GM08714 (cell line): ENCODE measurements around the gene ISX.

Source experiments
- H3K4me3 ChIP-seq: fragments of 200-500 bp; sonication (Bioruptor generic); 2 replicates; pipeline ENCODE4 v1.5.1; 2014; ENCODE audit warnings: mild to moderate bottlenecking, low read length, inconsistent platforms
- ZNF274 ChIP-seq: IDR thresholded peaks from 2 replicates; pipeline ENCODE4 v1.6.1; 2012; ENCODE audit warnings: mild to moderate bottlenecking, low read depth, low read length

The ISX gene

GRCh38 chr22:35114131-35114980 lies 48.4 kb downstream of the ISX start:
- no peak for TF ChIP-seq ZNF274
- H3K4me3 ChIP-seq, result no peak overlapping the region

- no peak for TF ChIP-seq ZNF274
- no peak overlapping the region for H3K4me3 ChIP-seq
Observed at GRCh38 chr22:35115515-35115914, 49.6 kb downstream of the ISX start.

- no peak overlapping the region for H3K4me3 ChIP-seq
- no peak for TF ChIP-seq ZNF274
Observed at GRCh38 chr22:35116269-35116668, 50.3 kb downstream of the ISX start.

GRCh38 chr22:35116817-35117216 lies 50.9 kb downstream of the ISX start:
- TF ChIP-seq ZNF274, result no peak
- no peak overlapping the region for H3K4me3 ChIP-seq

GRCh38 chr22:35119494-35119893 lies 53.5 kb downstream of the ISX start:
- no peak for TF ChIP-seq ZNF274
- no peak overlapping the region for H3K4me3 ChIP-seq

GRCh38 chr22:35124691-35125219 lies 58.8 kb downstream of the ISX start:
- no peak for TF ChIP-seq ZNF274

GRCh38 chr22:35126993-35127392 lies 61.0 kb downstream of the ISX start:
- no peak overlapping the region for H3K4me3 ChIP-seq
- no peak for TF ChIP-seq ZNF274

More at GRCh38 chr22:35124691-35125219, 58.8 kb downstream of the ISX start:
- H3K4me3 ChIP-seq, result no peak overlapping the region

- no peak overlapping the region for H3K4me3 ChIP-seq
- no peak for TF ChIP-seq ZNF274
Observed at GRCh38 chr22:35128637-35129036, 62.7 kb downstream of the ISX start.

GRCh38 chr22:35131525-35132000 lies 65.6 kb downstream of the ISX start:
- TF ChIP-seq ZNF274, result no peak
- no peak overlapping the region for H3K4me3 ChIP-seq

- no peak overlapping the region for H3K4me3 ChIP-seq
- TF ChIP-seq ZNF274, result no peak
Observed at GRCh38 chr22:35132568-35132967, 66.6 kb downstream of the ISX start.

- TF ChIP-seq ZNF274, result no peak
Observed at GRCh38 chr22:35133702-35134380, 67.9 kb downstream of the ISX start.

GRCh38 chr22:35134637-35135036 lies 68.7 kb downstream of the ISX start:
- H3K4me3 ChIP-seq, result no peak overlapping the region
- TF ChIP-seq ZNF274, result no peak

More at GRCh38 chr22:35133702-35134380, 67.9 kb downstream of the ISX start:
- no peak overlapping the region for H3K4me3 ChIP-seq

GRCh38 chr22:35135165-35135564 lies 69.2 kb downstream of the ISX start:
- no peak overlapping the region for H3K4me3 ChIP-seq
- TF ChIP-seq ZNF274, result no peak
